ENCODE results near the gene RBM38.

Gene RBM38

GRCh38 chr20:57404006-57404405 is 12.8 kb downstream of the RBM38 start:
- Histone ChIP-seq H3K79me2 (ENCODE audit: low read length) (peaks cover 91% of the 10 kb centered on the region), H3F3A (ENCODE audit: insufficient read depth, low read length) (peaks cover 45% of the 10 kb centered on the region), H3K4me2 (ENCODE audit: low read depth, low read length) (no peak overlapping the region), H4K20me1 (ENCODE audit: insufficient read depth, low read length) (peaks cover 88% of the 10 kb centered on the region), H3K9ac (ENCODE audit: low read length) (no peak overlapping the region), H3K36me3 (replicated peaks; ENCODE audit: insufficient read depth, low read length) (peaks cover 47% of the 10 kb centered on the region), H3K4me1 (ENCODE audit: low read length) (peaks cover 17% of the 10 kb centered on the region), H3K9me3 (replicated peaks; ENCODE audit: insufficient read depth, low read length) (no peaks in the 10 kb centered on the region), H3K27ac (ENCODE audit: low read length) (no peak overlapping the region), H2AFZ (ENCODE audit: low read length) (no peak overlapping the region), H3K9me2 (replicated peaks; ENCODE audit: insufficient read depth, low read length) (no peaks in the 10 kb centered on the region), H3K4me3 (ENCODE audit: low read length) (no peak overlapping the region), H3K27me3 (replicated peaks; ENCODE audit: insufficient read depth, low read length) (no peaks in the 10 kb centered on the region)
- TF ChIP-seq EZH2 (optimal IDR thresholded peaks at IDR 0.05; ENCODE audit: low read depth, low read length) (no peak), EZH2phosphoT487 (IDR thresholded peaks at IDR 0.05; ENCODE audit: low read length) (no peak), CTCF (IDR thresholded peaks at IDR 0.05; ENCODE audit: low read length) (no peak)
- no peak for DNase-seq

GRCh38 chr20:57404419-57405072 is 13.3 kb downstream of the RBM38 start:
- no peaks in the 10 kb centered on the region for H3K9me2 ChIP-seq (replicated peaks; ENCODE audit: insufficient read depth, low read length)
- H3K27me3 ChIP-seq (replicated peaks; ENCODE audit: insufficient read depth, low read length), result no peaks in the 10 kb centered on the region
- H4K20me1 ChIP-seq (ENCODE audit: insufficient read depth, low read length), result peaks cover 83% of the 10 kb centered on the region
- TF ChIP-seq CTCF (IDR thresholded peaks at IDR 0.05; ENCODE audit: low read length) (no peak), EZH2 (optimal IDR thresholded peaks at IDR 0.05; ENCODE audit: low read depth, low read length) (no peak), EZH2phosphoT487 (IDR thresholded peaks at IDR 0.05; ENCODE audit: low read length) (no peak)
- no peak overlapping the region for H2AFZ ChIP-seq (ENCODE audit: low read length)
- H3K4me2 ChIP-seq (ENCODE audit: low read depth, low read length), result no peak overlapping the region
- H3K36me3 ChIP-seq (replicated peaks; ENCODE audit: insufficient read depth, low read length), result peaks cover 47% of the 10 kb centered on the region
- H3K9me3 ChIP-seq (replicated peaks; ENCODE audit: insufficient read depth, low read length), result no peaks in the 10 kb centered on the region
- no peak for DNase-seq
- H3K9ac ChIP-seq (ENCODE audit: low read length), result no peak overlapping the region
- peaks cover 86% of the 10 kb centered on the region for H3K79me2 ChIP-seq (ENCODE audit: low read length)
- no peak overlapping the region for H3K4me3 ChIP-seq (ENCODE audit: low read length)
- peaks cover 45% of the 10 kb centered on the region for H3F3A ChIP-seq (ENCODE audit: insufficient read depth, low read length)
- H3K4me1 ChIP-seq (ENCODE audit: low read length), result peaks cover 12% of the 10 kb centered on the region
- no peak overlapping the region for H3K27ac ChIP-seq (ENCODE audit: low read length)

- Histone ChIP-seq H3K27ac (ENCODE audit: low read length) (no peak overlapping the region), H3K4me3 (ENCODE audit: low read length) (no peak overlapping the region), H3K9ac (ENCODE audit: low read length) (no peak overlapping the region), H3F3A (ENCODE audit: insufficient read depth, low read length) (peaks cover 48% of the 10 kb centered on the region), H3K4me2 (ENCODE audit: low read depth, low read length) (no peak overlapping the region), H3K9me2 (replicated peaks; ENCODE audit: insufficient read depth, low read length) (no peaks in the 10 kb centered on the region), H3K27me3 (replicated peaks; ENCODE audit: insufficient read depth, low read length) (no peaks in the 10 kb centered on the region), H3K4me1 (ENCODE audit: low read length) (peaks cover 3% of the 10 kb centered on the region; the same call in 1 of the 2 replicates), H3K9me3 (replicated peaks; ENCODE audit: insufficient read depth, low read length) (no peaks in the 10 kb centered on the region), H3K36me3 (replicated peaks; ENCODE audit: insufficient read depth, low read length) (peaks cover 46% of the 10 kb centered on the region), H2AFZ (ENCODE audit: low read length) (no peak overlapping the region), H4K20me1 (ENCODE audit: insufficient read depth, low read length) (peaks cover 74% of the 10 kb centered on the region), H3K79me2 (ENCODE audit: low read length) (peaks cover 77% of the 10 kb centered on the region)
- no peak for DNase-seq
- TF ChIP-seq EZH2phosphoT487 (IDR thresholded peaks at IDR 0.05; ENCODE audit: low read length) (no peak), EZH2 (optimal IDR thresholded peaks at IDR 0.05; ENCODE audit: low read depth, low read length) (no peak), CTCF (IDR thresholded peaks at IDR 0.05; ENCODE audit: low read length) (no peak)
Observed at GRCh38 chr20:57405236-57406016, 14.2 kb downstream of the RBM38 start.
